Colonic mucosa (tissue), 4 donors: Measurements from ENCODE around the gene NEAT1. TPM values are rescaled to one million over a fixed set of nuclear protein-coding genes. Genes with fewer than 3 reads are reported as not detected.
"Not testable (repeated sequence)": the region's sequence is repeated elsewhere in the genome, so short reads cannot be mapped to it uniquely, and the experiment has no call there.

Source experiments
- DNase-seq: peaks from one replicate; pipeline ENCODE4 v3.0.0-alpha.2; 2020
- H3K27ac ChIP-seq: fragments of 200-600 bp; one replicate; pipeline ENCODE4 v1.8.0; 2021
- H3K27me3 ChIP-seq: fragments of 200-600 bp; one replicate; pipeline ENCODE4 v1.8.0; 2021
- H3K36me3 ChIP-seq: fragments of 200-600 bp; one replicate; pipeline ENCODE4 v1.8.0; 2021
- H3K4me1 ChIP-seq: fragments of 200-600 bp; one replicate; pipeline ENCODE4 v1.8.0; 2021; ENCODE audit warnings: mild to moderate bottlenecking
- H3K4me3 ChIP-seq: fragments of 200-600 bp; one replicate; pipeline ENCODE4 v1.8.0; 2021
- H3K9ac ChIP-seq, 2 donors: one replicate each; pipeline ENCODE4 v1.7.0; 2013; ENCODE audit warnings: control low read depth in 2 of 2, low read depth in 2 of 2, low read length in 2 of 2
- H3K9me3 ChIP-seq: fragments of 200-600 bp; one replicate; pipeline ENCODE4 v1.8.0; 2021
- CTCF ChIP-seq: fragments of 200-600 bp; IDR thresholded peaks from one replicate; pipeline ENCODE4 v1.8.0; 2022; ENCODE audit warnings: antibody characterized with exemption, mild to moderate bottlenecking
- intact Hi-C: fragments of 100-400 bp; cut with DNase I; formaldehyde crosslinking; loops from one replicate; pipeline ENCODE4 v1.14.1; 2022
- total RNA-seq, 2 donors: library from RNA; stranded (reverse); fragmentation: NEBNext Ultra II Directional in 1 of 2; extraction: Animal tissue kit (Norgen Biotek cat#: 25700) in 1 of 2; gene quantifications; one replicate each; pipeline ENCODE4 v1.2.1, GENCODE V29; 2021
- donor health status: healthy.
- donor health status: DM: no; HTN: no; CAD: no.
- donor health status: DM: no; HTN: no; CAD: no.

The NEAT1 gene
- total RNA-seq, 2 donors from 2014 or later: 269 to 502 TPM

GRCh38 chr11:65404638-65405339 lies 17.8 kb upstream of the NEAT1 start:
- H3K9ac ChIP-seq: no peak overlapping the region
- H3K4me3 ChIP-seq: no peak overlapping the region
- peaks cover 19% of the 10 kb centered on the region for H3K36me3 ChIP-seq
- intact Hi-C loops: no loop called here
- DNase-seq: no peak
- H3K27ac ChIP-seq: no peak overlapping the region
- H3K27me3 ChIP-seq: no peaks in the 10 kb centered on the region
- no peaks in the 10 kb centered on the region for H3K4me1 ChIP-seq
- TF ChIP-seq CTCF: no peak
- H3K9me3 ChIP-seq: no peaks in the 10 kb centered on the region

GRCh38 chr11:65410936-65411680 lies 11.5 kb upstream of the NEAT1 start:
- Histone ChIP-seq H3K9ac (no peak overlapping the region), H3K27me3 (no peaks in the 10 kb centered on the region), H3K4me1 (no peaks in the 10 kb centered on the region), H3K36me3 (peaks cover 12% of the 10 kb centered on the region), H3K4me3 (no peak overlapping the region), H3K27ac (no peak overlapping the region), H3K9me3 (no peaks in the 10 kb centered on the region)
- no peak for DNase-seq
- intact Hi-C loops: loop anchor here (10.0 kb wide), 1 partner anchor 54 kb away; no protein-coding TSS in a partner anchor
- no peak for TF ChIP-seq CTCF

- no peak overlapping the region for H3K27ac ChIP-seq
- H3K27me3 ChIP-seq: no peaks in the 10 kb centered on the region
- intact Hi-C loops: loop anchor here (10.0 kb wide), 1 partner anchor 53 kb away; no protein-coding TSS in a partner anchor
- no peak for DNase-seq
- H3K9ac ChIP-seq: no peak overlapping the region
- no peak for TF ChIP-seq CTCF
- no peaks in the 10 kb centered on the region for H3K9me3 ChIP-seq
- no peak overlapping the region for H3K4me3 ChIP-seq
- H3K4me1 ChIP-seq: no peaks in the 10 kb centered on the region
- peaks cover 12% of the 10 kb centered on the region for H3K36me3 ChIP-seq
These were observed 10.9 kb upstream of the NEAT1 start for GRCh38 chr11:65411681-65412070.

- intact Hi-C loops: loop anchor here (10.0 kb wide), 1 partner anchor 52 kb away; no protein-coding TSS in a partner anchor
- TF ChIP-seq CTCF: no peak
These were observed 10.1 kb upstream of the NEAT1 start for GRCh38 chr11:65412271-65413076.

GRCh38 chr11:65413077-65413664 lies 9.4 kb upstream of the NEAT1 start:
- not testable (repeated sequence) for H3K4me3 ChIP-seq, H3K9me3 ChIP-seq, H3K4me1 ChIP-seq, H3K9ac ChIP-seq, H3K27ac ChIP-seq, DNase-seq, H3K27me3 ChIP-seq
- peaks cover 12% of the 10 kb centered on the region for H3K36me3 ChIP-seq
- intact Hi-C loops: loop anchor here (10.0 kb wide), 1 partner anchor 52 kb away; no protein-coding TSS in a partner anchor

More at GRCh38 chr11:65412271-65413076, 10.1 kb upstream of the NEAT1 start:
- Histone ChIP-seq H3K4me3 (no peak overlapping the region), H3K9ac (no peak overlapping the region), H3K9me3 (no peaks in the 10 kb centered on the region), H3K36me3 (peaks cover 12% of the 10 kb centered on the region), H3K27me3 (no peaks in the 10 kb centered on the region), H3K27ac (no peak overlapping the region), H3K4me1 (peaks cover under 1% of the 10 kb centered on the region)
- DNase-seq: no peak
